Stimulated activated CD8-positive, alpha-beta memory T cell treated with anti-CD3 and anti-CD28 coated beads, Interleukin-12 subunit alpha, Interleukin-12 subunit beta, amount 100 ng/mL, for 4 hours (primary cell): Measurements from ENCODE around the gene TACR2.

Source experiments
- DNase-seq: peaks from one replicate; pipeline ENCODE4 v3.0.0-alpha.2; 2020; ENCODE audit warnings: low read depth

TACR2 gene

DNA sequence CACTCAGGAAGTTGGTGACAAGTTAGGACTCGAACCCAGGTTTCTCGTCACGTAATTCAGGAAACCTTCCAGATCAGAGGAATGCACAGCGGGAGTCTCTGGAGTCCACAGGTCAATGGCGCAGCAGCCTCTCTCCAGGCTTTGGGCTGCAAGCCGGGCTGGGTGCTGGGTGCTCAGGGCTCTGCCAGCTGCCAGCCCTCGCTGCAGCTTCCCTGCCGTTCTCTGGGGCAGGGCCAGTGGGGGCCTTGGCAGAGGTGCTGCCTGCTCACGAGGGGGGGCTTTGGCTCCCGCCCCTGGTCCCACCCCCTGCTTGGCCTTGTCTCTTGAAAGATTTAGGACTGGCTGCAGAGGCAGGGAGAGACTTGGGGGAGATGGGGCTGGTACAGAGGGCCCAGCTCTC is at the start of gene TACR2:
Gene TACR2, minus strand, starts transcription at position 224 of the 400 bp plus-strand sequence. CDS start 595 bp downstream, outside the sequence.
- no peak for DNase-seq

GRCh38 chr10:69466158-69466490 is 49.4 kb upstream of the TACR2 start:
- DNase-seq, result no peak

DNA sequence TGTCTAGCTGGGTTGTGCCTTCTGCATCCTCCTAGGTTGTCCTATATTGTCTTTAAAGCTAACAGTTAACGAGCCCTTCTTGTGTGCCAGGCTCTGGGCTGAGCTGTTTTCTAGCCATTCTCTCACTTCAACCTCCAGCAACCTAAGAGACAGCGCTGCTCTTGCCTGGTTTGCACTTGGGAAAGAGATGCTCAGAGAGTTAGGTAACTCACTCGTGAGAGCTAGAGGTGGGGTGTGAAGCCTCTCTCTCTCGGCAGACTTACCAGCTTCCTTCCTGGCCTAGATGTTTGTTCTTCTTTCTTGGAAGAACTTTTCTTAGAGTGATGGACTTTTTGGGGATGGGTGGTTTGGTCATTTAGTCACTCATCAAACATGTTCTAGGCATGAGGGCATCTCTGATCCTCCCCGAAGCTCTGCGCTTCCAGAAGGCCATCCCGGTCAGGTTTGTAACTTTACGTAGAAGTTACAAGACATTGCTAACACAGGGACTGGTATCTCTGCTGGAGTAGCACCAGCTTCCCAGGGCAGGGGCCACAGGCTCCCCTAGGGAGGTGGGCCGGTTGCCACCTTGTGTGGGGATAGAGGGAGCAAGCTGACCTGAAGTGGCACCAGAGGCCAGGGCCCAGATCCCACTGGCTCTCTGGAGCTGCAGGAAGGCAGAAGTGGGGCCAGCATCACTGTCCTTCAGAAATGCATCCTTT is 48.9 kb upstream of the TACR2 start:
- DNase-seq, result no peak

GRCh38 chr10:69464801-69465401 is 48.2 kb upstream of the TACR2 start:
- no peak for DNase-seq

GRCh38 chr10:69464401-69464800 is 47.7 kb upstream of the TACR2 start:
- DNase-seq, result no peak

GRCh38 chr10:69463886-69464285 is 47.2 kb upstream of the TACR2 start:
- DNase-seq, result no peak

DNA sequence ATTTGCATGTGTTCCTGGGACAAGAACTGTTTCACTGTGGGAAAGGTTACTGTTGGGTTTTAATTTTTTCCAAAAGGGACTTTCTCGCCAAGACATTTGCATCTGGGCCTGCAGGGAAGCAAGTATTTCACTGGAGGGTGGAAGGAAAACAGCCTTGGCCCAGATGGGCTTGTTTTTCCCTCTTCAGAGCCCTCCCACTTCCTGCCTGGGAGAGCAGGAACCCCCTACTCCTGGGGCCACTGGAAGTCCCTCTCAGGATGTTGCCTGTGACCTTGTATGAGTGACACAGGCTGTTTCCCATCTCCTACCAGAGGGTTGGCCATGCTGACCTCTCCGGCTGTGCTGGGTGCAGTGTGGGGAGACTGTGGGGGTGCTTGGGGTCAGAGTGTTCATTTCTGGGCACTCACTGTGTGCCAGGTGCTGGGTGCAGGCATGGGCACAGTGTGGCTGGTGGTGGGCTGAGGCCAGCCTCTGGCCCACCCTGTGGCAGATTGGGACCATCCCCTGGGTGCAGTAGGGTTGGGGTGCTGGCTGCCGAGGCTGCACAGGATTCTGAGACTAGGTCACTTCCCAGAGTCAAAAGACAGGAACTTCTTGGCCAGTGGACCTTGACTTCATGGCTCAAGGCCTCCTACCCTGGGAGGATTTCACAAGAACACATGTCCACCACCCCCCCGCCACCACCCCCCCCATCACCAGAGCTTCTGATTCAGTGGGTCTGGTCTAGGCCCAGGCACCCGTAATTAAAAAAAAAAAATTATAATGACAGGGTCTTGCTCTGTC is 44.7 kb upstream of the TACR2 start:
- no peak for DNase-seq

GRCh38 chr10:69460576-69461242 is 44.0 kb upstream of the TACR2 start:
- DNase-seq, result no peak

DNA sequence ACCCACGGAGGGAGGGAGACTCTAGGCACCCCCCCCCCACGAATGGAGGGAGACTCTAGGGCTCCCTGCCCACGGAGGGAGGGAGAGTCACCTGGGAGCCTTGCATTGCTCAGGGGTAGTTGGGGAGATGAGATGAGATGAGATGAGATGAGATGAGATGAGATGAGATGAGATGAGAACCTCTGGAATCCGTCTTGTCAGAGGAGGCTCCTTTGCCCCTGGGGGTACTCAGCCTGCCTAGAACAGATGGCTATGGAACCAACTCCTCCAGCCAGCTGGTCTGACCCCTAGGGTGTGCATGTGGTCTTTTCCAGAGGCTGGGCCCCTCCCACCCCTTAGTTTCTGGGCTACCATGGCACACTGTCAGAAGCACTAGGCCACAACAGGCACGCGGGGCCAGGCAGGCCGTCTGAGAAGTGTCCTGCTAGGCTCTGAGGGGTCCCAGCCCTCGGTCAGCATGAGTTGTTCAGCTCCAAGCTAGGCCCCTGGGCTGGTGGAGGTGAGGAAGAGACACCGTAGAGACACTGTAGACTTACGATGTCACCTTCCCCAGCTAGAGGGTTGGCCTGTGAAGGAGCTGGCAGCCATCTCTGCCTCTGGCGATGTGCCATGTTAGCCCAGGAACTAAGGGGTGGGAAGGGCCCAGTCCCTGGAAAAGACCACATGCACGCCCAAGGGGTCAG is 43.3 kb upstream of the TACR2 start:
- no peak for DNase-seq

DNA sequence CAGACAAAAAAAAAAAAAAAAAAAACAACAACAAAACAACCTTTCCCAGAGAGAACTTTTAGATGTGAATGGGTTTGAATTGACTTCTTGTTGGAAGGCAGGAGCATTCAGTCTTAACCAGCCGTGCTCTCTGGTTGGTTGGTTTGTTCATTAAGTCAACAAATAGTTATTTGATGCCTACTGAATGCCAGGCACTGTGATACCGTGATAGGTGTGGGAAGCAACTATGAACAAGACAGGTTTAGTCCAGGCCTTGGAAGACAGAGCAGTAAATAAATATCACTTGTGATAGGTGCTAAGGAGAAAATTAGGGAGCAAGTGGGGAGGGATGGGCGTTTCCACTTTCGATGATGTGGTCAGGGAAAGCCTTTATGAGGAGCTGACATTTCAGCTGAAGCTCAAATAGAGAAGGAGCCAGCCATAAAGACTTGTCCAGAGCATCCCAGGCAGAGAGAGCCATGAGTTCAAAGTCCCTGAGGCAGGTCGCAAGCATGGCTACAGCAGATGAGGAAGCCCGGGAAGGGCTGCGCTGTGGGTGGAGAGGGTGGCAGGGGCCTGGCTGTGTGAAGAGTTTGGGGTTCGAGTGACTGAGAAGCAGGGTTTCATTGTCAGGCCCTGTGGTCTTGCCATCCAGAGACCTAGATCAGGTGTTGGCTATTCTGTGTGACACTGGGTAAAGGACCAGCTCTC is 42.5 kb upstream of the TACR2 start:
- no peak for DNase-seq

- DNase-seq, result no peak
Observed at GRCh38 chr10:69458430-69459100, 41.8 kb upstream of the TACR2 start.

- no peak for DNase-seq
Observed at GRCh38 chr10:69457771-69458237, 41.1 kb upstream of the TACR2 start.

- DNase-seq, result no peak
Observed at GRCh38 chr10:69456880-69457693, 40.4 kb upstream of the TACR2 start.

- no peak for DNase-seq
Observed at GRCh38 chr10:69455006-69455763, 38.5 kb upstream of the TACR2 start.

- no peak for DNase-seq
Observed at GRCh38 chr10:69453795-69454194, 37.1 kb upstream of the TACR2 start.

GRCh38 chr10:69452676-69453415 is 36.1 kb upstream of the TACR2 start:
- no peak for DNase-seq

DNA sequence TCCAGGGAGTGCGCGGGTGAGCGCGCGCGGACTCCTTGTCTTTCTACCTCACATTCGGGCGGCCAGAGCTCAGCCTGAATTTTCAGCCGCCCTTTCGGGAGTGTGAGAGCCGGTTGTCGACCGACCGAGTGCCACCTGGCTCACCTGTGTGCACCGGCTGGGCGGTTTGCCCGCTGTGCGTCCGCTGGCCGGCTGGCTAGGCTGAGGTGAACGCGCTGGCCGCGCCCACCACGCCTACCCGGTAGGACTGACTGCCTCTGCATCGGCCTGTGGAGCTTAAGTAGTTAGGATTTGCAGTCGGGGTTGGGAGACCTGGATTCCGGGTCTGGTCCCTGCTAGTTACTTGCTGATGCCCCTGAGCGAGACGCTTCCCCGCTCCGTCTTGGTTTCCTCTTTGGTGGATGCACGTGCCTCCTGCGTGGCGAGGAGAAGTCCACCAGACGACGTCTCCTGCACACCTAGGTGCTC is 35.1 kb upstream of the TACR2 start:
- DNase-seq, result no peak

GRCh38 chr10:69451209-69451783 is 34.6 kb upstream of the TACR2 start, which contains the start of gene TSPAN15:
Gene TSPAN15 (plus strand): TSS chr10:69451465. CDS start chr10:69451595, 130 bp downstream.
- peak; percentile 59 for DNase-seq
